ENCODE results near the gene WDR90.
A peak's percentile ranks its signal among the peaks of the same experiment; 100 is the strongest.

The WDR90 gene

DNA sequence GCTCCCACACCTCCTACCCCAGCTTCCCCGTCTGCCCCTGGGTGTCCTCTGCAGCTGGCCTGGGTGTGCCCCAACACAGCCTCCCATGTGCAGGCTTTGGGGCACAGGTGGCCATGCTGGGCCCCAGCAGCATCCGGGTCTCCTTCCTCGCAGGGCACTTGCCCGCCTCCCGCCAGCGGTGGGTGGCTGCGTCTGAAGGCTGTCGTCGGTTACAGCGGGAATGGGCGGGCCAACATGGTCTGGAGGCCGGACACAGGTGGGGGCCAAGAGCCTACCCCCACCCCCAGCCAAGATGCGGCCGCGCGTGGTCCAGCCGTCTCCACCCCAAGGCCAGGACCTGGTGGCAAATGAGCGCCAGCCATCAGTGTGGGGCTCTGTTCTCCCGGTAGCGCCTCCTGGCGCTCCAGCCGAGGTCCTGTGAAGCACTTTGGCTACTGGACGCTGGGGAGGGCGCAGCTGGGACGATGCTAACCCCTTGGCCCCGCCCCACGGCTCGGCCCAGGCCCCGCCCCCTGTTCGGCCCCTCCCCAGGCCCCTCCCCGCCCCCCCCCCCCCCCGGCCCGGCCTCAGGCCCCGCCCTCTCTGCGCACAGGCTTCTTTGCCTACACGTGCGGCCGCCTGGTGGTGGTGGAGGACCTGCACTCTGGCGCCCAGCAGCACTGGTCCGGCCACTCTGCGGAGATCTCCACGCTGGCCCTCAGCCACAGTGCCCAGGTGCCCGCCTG lies 11.5 kb downstream of the WDR90 start:
- peak; percentile 55 for DNase-seq (ENCODE audit: low read depth)

DNA sequence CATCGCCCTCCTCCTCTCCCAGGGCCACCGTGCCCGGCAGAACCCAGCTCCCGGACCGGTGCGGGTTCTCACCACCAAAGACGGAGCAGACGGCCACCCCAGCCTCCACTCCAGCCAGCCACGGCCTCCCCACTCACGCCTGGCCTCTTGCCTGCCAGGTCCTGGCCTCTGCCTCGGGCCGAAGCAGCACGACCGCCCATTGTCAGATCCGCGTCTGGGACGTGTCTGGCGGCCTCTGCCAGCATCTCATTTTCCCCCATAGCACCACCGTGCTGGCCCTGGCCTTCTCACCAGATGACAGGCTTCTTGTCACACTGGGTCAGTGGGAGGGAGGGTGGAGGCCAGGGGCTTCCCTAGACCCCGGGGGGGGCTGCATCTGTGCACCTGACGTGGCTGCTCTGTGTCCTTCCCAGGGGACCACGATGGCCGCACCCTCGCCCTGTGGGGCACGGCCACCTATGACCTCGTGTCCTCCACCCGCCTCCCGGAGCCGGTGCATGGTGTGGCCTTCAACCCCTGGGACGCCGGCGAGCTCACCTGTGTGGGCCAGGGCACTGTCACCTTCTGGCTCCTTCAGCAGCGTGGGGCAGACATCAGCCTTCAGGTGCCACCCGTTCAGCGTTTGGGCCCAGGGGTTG lies 12.1 kb downstream of the WDR90 start:
- no peak for DNase-seq (ENCODE audit: low read depth)

- DNase-seq (ENCODE audit: low read depth) = no peak
Measured at GRCh38 chr16:662095-662494, 12.9 kb downstream of the WDR90 start.

GRCh38 chr16:662597-662996 lies 13.4 kb downstream of the WDR90 start:
- no peak for DNase-seq (ENCODE audit: low read depth)

DNA sequence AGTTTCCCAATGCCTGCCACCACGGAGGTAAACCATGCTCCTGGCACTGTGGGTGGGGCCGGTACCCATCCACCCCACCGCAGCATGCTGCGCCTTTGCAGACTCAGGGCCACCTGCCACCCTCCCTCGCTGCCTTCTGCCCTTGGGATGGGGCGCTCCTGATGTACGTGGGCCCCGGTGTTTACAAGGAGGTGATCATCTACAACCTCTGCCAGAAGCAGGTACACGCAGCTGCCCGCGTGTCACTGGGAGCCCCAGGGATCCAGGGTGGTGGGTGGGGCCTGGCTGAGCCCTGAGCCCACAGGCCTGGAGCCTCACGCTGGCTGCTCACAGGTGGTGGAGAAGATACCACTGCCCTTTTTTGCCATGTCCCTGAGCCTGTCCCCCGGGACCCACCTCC lies 17.4 kb downstream of the WDR90 start:
- no peak for DNase-seq (ENCODE audit: low read depth)

DNA sequence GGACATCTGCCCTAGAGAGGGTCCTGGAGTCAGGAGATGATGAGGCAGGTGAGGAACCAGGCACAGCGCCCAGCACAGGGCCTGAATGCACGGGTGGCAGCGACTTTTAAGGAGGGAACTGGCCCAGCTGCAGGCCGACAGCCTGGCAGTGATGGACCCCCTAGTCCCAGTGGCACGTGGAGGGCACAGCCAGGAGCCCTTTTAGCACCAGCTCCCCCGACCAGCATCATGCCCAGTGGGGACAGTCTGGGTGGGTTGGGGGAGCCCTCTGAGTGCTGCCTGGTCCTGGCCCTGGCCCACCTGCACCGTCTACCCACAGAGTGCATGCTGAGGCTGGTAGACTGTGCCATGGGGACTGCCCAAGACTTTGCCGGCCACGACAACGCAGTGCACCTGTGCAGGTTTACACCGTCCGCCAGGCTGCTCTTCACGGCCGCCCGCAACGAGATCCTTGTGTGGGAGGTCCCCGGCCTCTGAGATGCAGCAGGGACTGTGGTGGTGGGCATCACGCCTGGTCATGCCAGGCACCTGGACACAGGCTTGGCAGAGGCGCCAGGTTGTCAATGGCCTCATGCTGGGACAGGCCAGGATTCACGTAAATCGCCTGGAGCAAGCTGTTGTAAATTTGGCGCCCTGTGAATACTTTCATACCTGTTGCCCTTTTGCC lies 18.1 kb downstream of the WDR90 start:
- DNase-seq (ENCODE audit: low read depth) = no peak

- DNase-seq (ENCODE audit: low read depth) = peak; percentile 81
Measured at GRCh38 chr16:667780-668518, 18.8 kb downstream of the WDR90 start, which contains the start of gene RHOT2. Gene RHOT2, plus strand, starts transcription at chr16:668132. Its CDS starts 68 bp downstream, at chr16:668200.

GRCh38 chr16:668519-669171 lies 19.5 kb downstream of the WDR90 start:
- no peak for DNase-seq (ENCODE audit: low read depth)

DNA sequence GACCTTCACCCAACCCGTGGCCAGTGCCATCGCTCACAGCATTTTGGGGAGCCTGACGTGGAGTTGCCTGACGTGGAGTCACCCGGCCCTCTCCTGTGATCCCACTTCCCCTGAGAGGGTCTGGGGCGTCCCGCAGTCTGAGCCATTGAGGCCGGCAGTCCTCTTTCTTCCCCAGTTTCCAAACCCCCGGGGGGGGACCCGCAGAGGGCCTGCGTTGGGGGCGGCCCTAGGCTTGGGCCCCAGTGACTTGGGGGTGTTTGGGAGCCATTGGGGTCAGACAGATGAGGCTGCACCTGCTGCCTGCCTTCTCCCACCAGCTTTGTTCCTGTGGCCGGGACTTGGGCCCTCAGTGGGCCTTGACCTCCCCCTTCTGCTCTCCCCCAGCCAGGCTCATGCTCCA lies 20.5 kb downstream of the WDR90 start:
- no peak for DNase-seq (ENCODE audit: low read depth)

DNA sequence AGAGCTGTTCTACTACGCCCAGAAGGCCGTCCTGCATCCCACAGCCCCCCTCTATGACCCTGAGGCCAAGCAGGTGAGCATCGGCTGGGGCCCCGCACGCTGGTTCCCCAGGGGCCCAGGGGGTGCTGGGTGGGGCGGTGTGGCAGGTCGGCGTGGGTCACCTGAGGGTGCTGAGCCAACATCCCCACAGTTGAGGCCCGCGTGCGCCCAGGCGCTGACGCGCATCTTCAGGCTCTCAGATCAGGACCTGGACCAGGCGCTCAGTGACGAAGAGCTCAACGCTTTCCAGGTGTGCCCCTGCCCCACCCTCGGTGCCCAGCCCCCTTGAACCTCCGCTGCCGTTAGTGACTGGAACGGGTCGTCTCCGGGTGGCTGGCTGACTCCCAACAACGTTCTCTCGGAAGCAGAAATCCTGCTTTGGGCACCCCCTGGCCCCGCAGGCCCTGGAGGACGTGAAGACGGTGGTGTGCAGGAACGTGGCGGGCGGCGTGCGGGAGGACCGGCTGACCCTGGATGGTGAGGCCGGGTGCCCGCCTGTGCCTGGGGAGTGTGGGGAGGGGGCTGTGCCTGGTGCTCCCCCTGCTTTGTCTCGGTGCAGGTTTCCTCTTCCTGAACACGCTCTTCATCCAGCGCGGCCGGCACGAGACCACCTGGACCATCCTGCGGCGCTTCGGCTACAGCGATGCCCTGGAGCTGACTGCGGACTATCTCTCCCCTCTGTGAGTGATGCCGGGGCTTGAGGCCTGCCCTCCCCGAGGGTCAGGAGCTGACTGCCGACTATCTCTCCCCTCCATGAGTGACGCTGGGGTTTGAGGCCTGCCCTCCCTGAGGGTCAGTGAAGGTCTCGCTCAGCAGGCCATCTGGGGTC lies 21.6 kb downstream of the WDR90 start:
- no peak for DNase-seq (ENCODE audit: low read depth)

- DNase-seq (ENCODE audit: low read depth) = no peak
Measured at GRCh38 chr16:671353-672131, 22.4 kb downstream of the WDR90 start.

DNA sequence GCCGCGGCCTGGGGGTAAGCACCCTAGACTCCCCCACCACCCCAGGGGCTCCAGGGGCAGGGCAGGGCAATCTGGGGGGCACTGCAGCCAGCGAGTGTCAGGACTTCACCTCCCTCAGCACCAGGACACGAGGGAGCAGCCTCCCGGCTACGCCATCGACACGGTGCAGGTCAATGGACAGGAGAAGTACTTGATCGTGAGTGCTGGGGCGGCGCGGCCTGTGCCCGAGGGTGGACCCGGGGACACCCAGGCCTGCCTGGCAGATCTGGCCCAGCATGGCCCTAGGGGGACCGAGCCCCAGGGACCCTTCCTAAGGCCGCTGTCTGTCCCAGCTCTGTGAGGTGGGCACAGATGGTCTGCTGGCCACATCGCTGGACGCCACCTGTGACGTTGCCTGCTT lies 23.2 kb downstream of the WDR90 start:
- no peak for DNase-seq (ENCODE audit: low read depth)

DNA sequence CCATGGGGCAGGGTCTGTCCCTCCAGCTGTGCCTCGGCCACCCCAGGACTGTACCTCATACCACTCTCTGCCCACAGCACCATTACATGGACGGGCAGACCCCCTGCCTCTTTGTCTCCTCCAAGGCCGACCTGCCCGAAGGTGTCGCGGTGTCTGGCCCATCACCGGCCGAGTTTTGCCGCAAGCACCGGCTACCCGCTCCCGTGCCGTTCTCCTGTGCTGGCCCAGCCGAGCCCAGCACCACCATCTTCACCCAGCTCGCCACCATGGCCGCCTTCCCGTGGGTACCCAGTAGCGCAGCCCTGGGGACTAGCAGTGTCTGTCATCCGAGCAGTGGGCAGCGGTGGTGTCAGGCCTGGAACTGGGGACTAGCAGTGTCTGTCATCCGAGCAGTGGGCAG lies 23.7 kb downstream of the WDR90 start:
- DNase-seq (ENCODE audit: low read depth) = no peak

DNA sequence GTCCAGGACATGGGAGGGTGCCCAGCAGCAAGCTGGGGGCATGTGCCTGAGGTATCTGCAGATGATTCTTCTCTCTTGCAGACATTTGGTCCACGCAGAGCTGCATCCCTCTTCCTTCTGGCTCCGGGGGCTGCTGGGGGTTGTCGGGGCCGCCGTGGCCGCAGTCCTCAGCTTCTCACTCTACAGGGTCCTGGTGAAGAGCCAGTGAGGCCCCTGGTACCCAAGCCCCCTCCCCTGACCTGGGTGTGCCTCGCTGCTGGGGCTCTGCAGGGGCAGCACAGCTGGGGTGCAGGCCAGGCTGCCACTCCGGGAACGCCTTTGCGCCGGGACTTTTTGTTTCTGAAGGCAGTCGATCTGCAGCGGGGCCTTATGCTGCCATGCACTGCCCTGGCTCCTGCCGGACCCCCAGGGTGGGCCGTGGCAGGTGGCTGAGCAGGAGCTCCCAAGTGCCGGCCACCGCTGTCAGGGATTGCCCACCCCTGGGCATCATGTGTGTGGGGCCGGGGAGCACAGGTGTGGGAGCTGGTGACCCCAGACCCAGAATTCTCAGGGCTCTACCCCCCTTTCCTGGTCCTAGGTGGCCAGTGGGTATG lies 24.3 kb downstream of the WDR90 start:
- DNase-seq (ENCODE audit: low read depth) = no peak

DNA sequence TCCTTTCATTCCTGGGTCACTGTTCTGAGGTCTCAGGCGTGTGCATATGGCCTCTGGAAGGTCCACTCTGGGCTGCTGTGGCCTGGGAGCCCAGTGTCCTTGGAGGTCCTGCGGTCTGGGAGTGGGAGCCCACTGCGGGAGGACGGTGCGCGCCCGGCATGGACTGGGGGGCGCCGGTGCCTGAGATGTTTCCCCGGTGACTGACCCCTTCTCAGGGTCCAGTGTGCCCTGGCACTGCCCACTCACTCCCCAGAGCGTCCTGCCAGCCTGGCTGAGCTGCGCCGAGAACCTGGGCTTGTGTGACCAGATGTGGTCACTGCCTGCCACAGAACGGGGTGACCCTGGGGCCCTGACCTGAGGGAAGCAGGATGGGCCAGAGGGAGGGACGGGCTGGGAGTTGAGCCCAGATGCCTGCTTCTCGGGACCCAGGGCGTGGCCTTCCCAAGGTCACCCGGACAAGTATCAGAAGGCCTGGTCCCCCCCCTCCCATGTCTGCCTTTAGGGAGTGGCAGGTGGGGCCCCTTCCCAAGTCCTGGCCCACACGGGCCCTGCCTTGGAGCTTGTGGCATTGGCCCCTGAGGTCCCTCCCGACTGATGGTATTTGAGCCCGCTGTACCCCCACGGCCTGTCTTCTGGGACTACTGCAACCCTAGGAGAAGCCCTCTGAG lies 25.2 kb downstream of the WDR90 start:
- DNase-seq (ENCODE audit: low read depth) = no peak

DNA sequence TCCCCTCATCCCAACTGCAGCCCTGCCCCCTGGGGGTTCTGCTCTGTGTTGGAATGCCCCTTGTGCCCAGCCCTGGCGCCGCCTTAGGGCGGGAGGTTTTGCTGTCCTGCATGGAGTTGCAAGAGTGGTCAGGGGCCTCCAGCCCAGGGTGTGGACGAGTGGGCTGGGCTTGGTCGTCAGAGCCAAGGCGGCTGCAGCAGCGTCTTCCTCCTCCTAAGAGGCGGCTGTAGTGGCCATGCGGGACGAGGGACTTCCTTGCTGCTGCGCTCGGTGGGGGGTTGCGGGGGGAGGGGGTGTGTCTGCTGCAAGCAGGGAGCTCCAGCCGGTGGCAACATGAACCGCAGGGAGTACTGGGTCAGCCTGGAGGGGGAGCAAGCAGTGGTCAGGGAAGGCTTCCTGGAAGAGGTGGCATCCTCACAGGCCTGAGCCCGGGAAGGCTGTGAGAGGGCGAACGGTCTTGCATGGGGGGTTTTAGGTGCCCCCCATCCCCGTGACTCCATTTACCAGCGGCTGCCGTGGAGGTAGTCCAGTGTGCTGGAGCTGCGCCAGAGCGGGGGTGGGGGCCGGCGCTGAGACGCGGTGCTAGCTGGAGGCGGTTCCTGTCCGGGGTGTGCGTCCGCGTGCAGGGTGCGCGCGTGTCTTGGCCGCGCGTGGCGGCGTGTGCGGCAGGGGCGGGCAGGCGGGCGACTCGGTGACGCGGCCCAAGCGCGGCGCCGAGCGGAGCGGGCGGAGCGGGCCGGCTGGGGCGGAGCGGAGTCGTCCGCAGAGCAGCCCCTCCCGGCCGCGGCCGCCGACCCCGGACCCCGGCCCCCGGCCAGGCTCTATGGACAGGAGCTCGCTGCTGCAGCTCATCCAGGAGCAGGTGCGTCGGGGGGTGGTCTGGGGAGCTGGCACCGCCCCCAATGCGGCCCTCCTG lies 26.1 kb downstream of the WDR90 start, which contains the start of gene RHBDL1:
RHBDL1 (plus strand) TSS at position 704 of the 916 bp plus-strand sequence; CDS start at position 824, 120 bp downstream.
- DNase-seq (ENCODE audit: low read depth) = no peak

GRCh38 chr16:675884-676564 lies 26.9 kb downstream of the WDR90 start:
- DNase-seq (ENCODE audit: low read depth) = no peak

- no peak for DNase-seq (ENCODE audit: low read depth)
Measured at GRCh38 chr16:676565-676902, 27.4 kb downstream of the WDR90 start.
